Upper lobe of right lung (tissue), 1 donor: Measurements from ENCODE around the gene STT3B. TPM values are rescaled to one million over a fixed set of nuclear protein-coding genes. Genes with fewer than 3 reads are reported as not detected.
"Not testable (repeated sequence)": the region's sequence is repeated elsewhere in the genome, so short reads cannot be mapped to it uniquely, and the experiment has no call there.

ENCODE experiments used
- ATAC-seq: fragments of 200-7000 bp; cut with Tn5 transposase; one replicate; pipeline ENCODE4 v1.9.1; 2020; ENCODE audit warnings: mild to moderate bottlenecking, moderate library complexity
- DNase-seq: peaks from one replicate; pipeline ENCODE4 v3.0.0-alpha.2; 2020
- H3K27ac ChIP-seq: fragments of 200-600 bp; one replicate; pipeline ENCODE4 v1.8.0; 2022
- H3K27me3 ChIP-seq: fragments of 200-600 bp; one replicate; pipeline ENCODE4 v1.8.0; 2022; ENCODE audit warnings: mild to moderate bottlenecking
- H3K36me3 ChIP-seq: fragments of 200-600 bp; one replicate; pipeline ENCODE4 v1.8.0; 2022
- H3K4me1 ChIP-seq: fragments of 200-600 bp; one replicate; pipeline ENCODE4 v1.8.0; 2022
- H3K4me3 ChIP-seq: fragments of 200-600 bp; one replicate; pipeline ENCODE4 v1.8.0; 2022; ENCODE audit warnings: mild to moderate bottlenecking
- H3K9me3 ChIP-seq: fragments of 200-600 bp; one replicate; pipeline ENCODE4 v1.8.0; 2022
- intact Hi-C: fragments of 100-400 bp; cut with DNase I; formaldehyde crosslinking; loops from one replicate; pipeline ENCODE4 v1.11.0; 2022
- total RNA-seq: library from RNA; stranded (reverse); fragmentation: NEBNext Ultra II Directional; extraction: Animal tissue kit (Norgen Biotek cat#: 25700); gene quantifications from one replicate; pipeline ENCODE4 v1.2.1, GENCODE V29; 2021
- TF ChIP-seq, protein P1 (sequence below): fragments of 200-600 bp; IDR thresholded peaks from one replicate; pipeline ENCODE4 v1.8.0; 2022; ENCODE audit warnings: antibody characterized with exemption
- donor health status: DM: no; HTN: yes; CAD: no; lungs with severe emphysema.

Gene STT3B
- total RNA-seq, 1 donor from 2014 or later = 129 TPM

DNA sequence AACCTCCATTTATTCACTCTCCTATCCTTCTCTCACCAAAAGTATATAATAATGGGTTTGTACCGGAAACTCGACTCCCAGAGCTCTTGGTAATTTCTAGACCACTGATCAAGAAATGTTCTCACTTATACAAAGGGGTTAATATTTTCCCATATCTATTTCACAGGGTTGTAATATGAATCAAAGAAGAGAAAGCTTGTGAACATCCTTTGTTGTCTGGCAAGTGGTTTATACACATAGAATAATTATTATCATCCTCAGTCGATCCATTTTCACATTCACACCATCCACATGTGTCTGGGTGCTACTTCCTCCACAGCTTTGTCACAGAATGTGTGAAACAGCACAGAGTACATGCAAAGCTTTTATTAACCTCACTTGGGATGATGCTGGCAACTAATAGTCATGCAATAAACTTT lies 29.9 kb upstream of the STT3B start:
- Histone ChIP-seq H3K4me3 (no peak overlapping the region), H3K36me3 (no peaks in the 10 kb centered on the region), H3K4me1 (no peaks in the 10 kb centered on the region), H3K27me3 (no peaks in the 10 kb centered on the region), H3K9me3 (no peaks in the 10 kb centered on the region), H3K27ac (no peak overlapping the region)
- ATAC-seq (no peak), DNase-seq (no peak)
- intact Hi-C loops = no loop called here
- TF ChIP-seq, protein P1, sequence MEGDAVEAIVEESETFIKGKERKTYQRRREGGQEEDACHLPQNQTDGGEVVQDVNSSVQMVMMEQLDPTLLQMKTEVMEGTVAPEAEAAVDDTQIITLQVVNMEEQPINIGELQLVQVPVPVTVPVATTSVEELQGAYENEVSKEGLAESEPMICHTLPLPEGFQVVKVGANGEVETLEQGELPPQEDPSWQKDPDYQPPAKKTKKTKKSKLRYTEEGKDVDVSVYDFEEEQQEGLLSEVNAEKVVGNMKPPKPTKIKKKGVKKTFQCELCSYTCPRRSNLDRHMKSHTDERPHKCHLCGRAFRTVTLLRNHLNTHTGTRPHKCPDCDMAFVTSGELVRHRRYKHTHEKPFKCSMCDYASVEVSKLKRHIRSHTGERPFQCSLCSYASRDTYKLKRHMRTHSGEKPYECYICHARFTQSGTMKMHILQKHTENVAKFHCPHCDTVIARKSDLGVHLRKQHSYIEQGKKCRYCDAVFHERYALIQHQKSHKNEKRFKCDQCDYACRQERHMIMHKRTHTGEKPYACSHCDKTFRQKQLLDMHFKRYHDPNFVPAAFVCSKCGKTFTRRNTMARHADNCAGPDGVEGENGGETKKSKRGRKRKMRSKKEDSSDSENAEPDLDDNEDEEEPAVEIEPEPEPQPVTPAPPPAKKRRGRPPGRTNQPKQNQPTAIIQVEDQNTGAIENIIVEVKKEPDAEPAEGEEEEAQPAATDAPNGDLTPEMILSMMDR = no peak

DNA sequence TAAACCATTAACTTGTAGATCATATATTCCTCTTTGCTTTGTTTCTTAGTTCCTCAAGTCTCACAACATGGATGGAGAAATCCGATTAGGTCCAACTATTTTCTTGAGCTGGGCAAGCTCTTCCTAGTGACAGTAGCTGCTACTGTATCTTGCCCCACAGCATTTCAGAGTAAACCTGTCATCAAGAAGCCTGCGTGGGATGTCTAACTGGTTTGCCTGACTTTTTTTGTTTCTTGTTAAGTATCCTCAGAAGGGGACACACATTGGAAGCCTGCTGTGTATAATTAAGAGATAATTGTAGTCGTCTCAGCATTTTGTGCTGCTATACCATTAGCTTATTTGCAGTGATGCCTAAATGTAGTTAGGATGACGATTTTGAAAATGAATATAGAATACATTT lies 29.3 kb upstream of the STT3B start:
- intact Hi-C loops = no loop called here
- no peak overlapping the region for H3K27ac ChIP-seq
- no peaks in the 10 kb centered on the region for H3K9me3 ChIP-seq
- H3K4me1 ChIP-seq = no peaks in the 10 kb centered on the region
- DNase-seq (no peak), ATAC-seq (no peak)
- H3K4me3 ChIP-seq = no peak overlapping the region
- H3K36me3 ChIP-seq = no peaks in the 10 kb centered on the region
- TF ChIP-seq, protein P1 = no peak
- H3K27me3 ChIP-seq = no peaks in the 10 kb centered on the region

DNA sequence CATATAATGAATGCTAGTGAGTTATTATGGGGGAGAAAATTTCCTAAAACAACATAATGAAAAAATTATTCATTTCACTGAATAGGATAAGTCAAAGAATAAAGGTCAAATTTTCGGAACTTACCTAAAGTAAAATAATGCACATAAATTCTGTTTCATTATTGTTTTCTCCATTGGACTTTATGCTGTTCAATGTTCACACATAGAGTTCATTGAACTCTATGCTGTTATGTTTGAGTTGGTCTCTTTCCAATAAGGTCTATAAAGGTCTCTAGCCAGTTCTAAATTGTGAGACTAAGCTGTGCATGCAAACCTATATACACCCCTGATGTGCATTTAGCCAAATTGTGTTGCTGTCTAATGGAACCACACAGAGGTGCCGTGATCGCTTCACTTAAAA lies 28.5 kb upstream of the STT3B start:
- no peak overlapping the region for H3K4me3 ChIP-seq
- no peaks in the 10 kb centered on the region for H3K4me1 ChIP-seq
- intact Hi-C loops = no loop called here
- no peaks in the 10 kb centered on the region for H3K36me3 ChIP-seq
- DNase-seq (no peak), ATAC-seq (no peak)
- no peaks in the 10 kb centered on the region for H3K9me3 ChIP-seq
- TF ChIP-seq, protein P1 = no peak
- H3K27me3 ChIP-seq = no peaks in the 10 kb centered on the region
- H3K27ac ChIP-seq = no peak overlapping the region

DNA sequence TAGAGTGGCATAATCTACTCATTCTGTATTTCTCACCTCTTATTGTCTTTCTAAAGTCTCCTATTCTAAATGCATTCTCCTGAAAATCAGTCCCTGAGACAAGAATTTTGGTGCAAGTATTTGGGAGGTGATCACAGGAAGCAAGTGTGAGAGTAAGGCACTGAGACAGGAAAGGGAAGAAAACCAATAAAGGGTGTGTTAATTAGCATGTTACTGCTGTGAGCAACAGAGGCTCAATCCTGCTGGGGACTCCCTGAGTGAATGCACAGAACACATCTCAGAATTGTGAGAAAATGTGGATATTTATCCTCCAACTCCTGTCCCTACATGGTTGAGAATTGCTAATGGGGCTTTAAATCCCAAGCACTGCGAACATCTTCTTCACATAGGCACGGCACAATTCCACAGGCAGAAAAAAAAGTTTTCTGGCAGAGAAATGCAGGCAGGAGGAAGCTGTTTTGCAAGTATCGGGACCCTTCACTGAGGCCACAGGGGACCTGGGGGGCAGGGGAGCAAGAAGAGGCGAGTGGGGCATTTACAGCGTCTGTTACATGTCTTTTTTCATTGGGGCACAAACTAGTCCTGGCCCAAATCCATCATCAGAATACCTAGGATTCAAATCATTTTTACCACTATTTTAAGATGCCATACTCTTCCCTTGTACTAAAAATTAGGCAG lies 27.2 kb upstream of the STT3B start:
- Histone ChIP-seq H3K9me3 (no peaks in the 10 kb centered on the region), H3K36me3 (no peaks in the 10 kb centered on the region), H3K4me1 (no peaks in the 10 kb centered on the region), H3K27ac (no peak overlapping the region), H3K27me3 (no peaks in the 10 kb centered on the region), H3K4me3 (no peak overlapping the region)
- ATAC-seq = no peak
- intact Hi-C loops = no loop called here
- TF ChIP-seq, protein P1 = no peak
- DNase-seq = no peak

DNA sequence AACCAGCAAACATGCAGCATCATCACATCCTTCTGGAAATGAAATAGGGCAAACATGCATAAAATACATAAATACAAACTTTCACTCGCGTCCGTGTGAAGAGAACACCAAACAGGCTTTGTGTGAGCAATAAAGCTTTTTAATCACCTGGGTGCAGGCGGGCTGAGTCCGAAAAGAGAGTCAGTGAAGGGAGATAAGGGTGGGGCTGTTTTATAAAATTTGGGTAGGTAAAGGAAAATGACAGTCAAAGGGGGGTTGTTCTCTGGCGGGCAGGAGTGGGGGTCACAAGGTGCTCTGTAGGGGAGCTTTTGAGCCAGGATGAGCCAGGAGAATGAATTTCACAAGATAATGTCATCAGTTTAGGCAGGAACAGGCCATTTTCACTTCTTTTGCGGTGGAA lies 26.2 kb upstream of the STT3B start:
- ATAC-seq, H3K4me3 ChIP-seq, H3K4me1 ChIP-seq, DNase-seq, H3K9me3 ChIP-seq, H3K27me3 ChIP-seq, H3K36me3 ChIP-seq, H3K27ac ChIP-seq, intact Hi-C loops: not testable (repeated sequence)

DNA sequence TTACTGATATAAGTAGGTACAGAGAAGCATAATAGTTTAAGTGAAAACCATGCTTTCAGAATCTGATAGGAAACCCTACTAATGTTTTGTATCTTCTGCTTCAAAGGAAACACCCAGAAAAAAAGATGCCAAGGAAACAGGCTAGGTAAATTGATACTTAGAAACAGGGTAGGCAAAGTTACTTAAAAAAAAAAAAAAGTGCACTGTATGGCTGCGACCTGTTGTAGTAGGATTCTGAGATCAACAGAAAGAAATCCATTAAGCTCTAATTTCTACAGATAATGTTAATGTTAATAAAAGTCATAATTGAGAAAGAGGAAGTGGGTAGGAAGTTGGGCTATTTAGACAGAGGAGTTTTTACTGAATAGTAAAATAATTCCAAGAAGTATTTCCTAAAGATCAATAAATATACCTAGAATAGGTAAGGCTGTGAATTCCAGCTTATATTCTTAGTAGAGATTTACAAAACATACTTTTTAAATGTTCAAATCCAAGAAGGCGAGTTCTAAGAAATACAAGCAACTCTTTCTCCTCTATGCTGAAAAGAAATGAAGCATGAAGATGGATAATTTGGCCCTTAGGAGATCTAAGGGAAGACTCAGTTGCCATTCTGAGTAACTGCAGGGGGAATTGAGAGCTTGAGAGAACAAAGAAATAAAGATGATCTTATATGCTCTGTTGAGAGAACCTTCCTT lies 24.1 kb upstream of the STT3B start:
- intact Hi-C loops = no loop called here
- H3K27ac ChIP-seq = no peak overlapping the region
- H3K9me3 ChIP-seq = no peaks in the 10 kb centered on the region
- ATAC-seq = no peak
- H3K36me3 ChIP-seq = no peaks in the 10 kb centered on the region
- no peaks in the 10 kb centered on the region for H3K4me1 ChIP-seq
- no peaks in the 10 kb centered on the region for H3K27me3 ChIP-seq
- TF ChIP-seq, protein P1 = no peak
- no peak overlapping the region for H3K4me3 ChIP-seq
- DNase-seq = no peak
